Loucy (cell line): ENCODE measurements around the gene DHX32.

Source experiments
- H2AFZ ChIP-seq: fragments of 200-600 bp; sonication (generic); 2 replicates; pipeline ENCODE4 v1.6.0; 2016; ENCODE audit warnings: antibody characterized with exemption, mild to moderate bottlenecking, low read length, moderate library complexity
- H3F3A ChIP-seq: fragments of 200-600 bp; 2 replicates; pipeline ENCODE4 v1.6.0; 2016; ENCODE audit warnings: antibody characterized with exemption, low read depth, mild to moderate bottlenecking
- H3K27me3 ChIP-seq: fragments of 200-600 bp; sonication (generic); 2 replicates; pipeline ENCODE4 v1.6.1; 2014; ENCODE audit warnings: low read length, mild to moderate bottlenecking; ENCODE audit not compliant: insufficient read depth, poor library complexity, severe bottlenecking
- H3K36me3 ChIP-seq: fragments of 200-600 bp; sonication (generic); 2 replicates; pipeline ENCODE4 v1.6.1; 2016; ENCODE audit warnings: low read length; ENCODE audit not compliant: insufficient read depth
- H3K4me1 ChIP-seq: fragments of 200-600 bp; sonication (generic); 2 replicates; pipeline ENCODE4 v1.5.1; 2014; ENCODE audit warnings: low read length, mild to moderate bottlenecking; ENCODE audit not compliant: insufficient read depth, poor library complexity, severe bottlenecking
- H3K4me2 ChIP-seq: fragments of 200-600 bp; sonication (generic); 2 replicates; pipeline ENCODE4 v1.6.0; 2014; ENCODE audit warnings: antibody characterized with exemption, low read length, low read depth, mild to moderate bottlenecking; ENCODE audit not compliant: poor library complexity, severe bottlenecking
- H3K4me3 ChIP-seq: fragments of 200-600 bp; sonication (generic); 2 replicates; pipeline ENCODE4 v1.5.1; 2014; ENCODE audit warnings: low read length, mild to moderate bottlenecking, mixed read lengths; ENCODE audit not compliant: poor library complexity, severe bottlenecking
- H3K79me2 ChIP-seq: fragments of 200-600 bp; sonication (generic); 2 replicates; pipeline ENCODE4 v1.6.1; 2014; ENCODE audit warnings: low read length; ENCODE audit not compliant: insufficient read depth
- H3K9ac ChIP-seq: fragments of 200-600 bp; sonication (generic); 2 replicates; pipeline ENCODE4 v1.6.0; 2014; ENCODE audit warnings: mild to moderate bottlenecking, low read depth, low read length, moderate library complexity; ENCODE audit not compliant: poor library complexity, severe bottlenecking
- H3K9me2 ChIP-seq: fragments of 200-600 bp; sonication (generic); replicated peaks from 2 replicates; pipeline ENCODE4 v1.6.1; 2016; ENCODE audit warnings: low read depth, low read length, mixed read lengths
- H3K9me3 ChIP-seq: fragments of 200-600 bp; sonication (generic); 2 replicates; pipeline ENCODE4 v1.6.1; 2014; ENCODE audit warnings: mild to moderate bottlenecking, antibody characterized with exemption, low read length, low read depth; ENCODE audit not compliant: insufficient read depth
- H4K20me1 ChIP-seq: fragments of 200-600 bp; sonication (generic); 2 replicates; pipeline ENCODE4 v1.6.0; 2014; ENCODE audit warnings: antibody characterized with exemption, low read length, mild to moderate bottlenecking; ENCODE audit not compliant: insufficient read depth, poor library complexity, severe bottlenecking
- EZH2phosphoT487 ChIP-seq: fragments of 200-600 bp; IDR thresholded peaks from 2 replicates; pipeline ENCODE4 v1.6.1; 2018; ENCODE audit warnings: antibody characterized with exemption, mild to moderate bottlenecking, moderate library complexity, borderline replicate concordance
- TF ChIP-seq, protein P1 (sequence below): fragments of 200-600 bp; sonication (generic); conservative IDR thresholded peaks from 2 replicates; pipeline ENCODE4 v1.5.1; 2014; ENCODE audit warnings: mild to moderate bottlenecking, antibody characterized with exemption, low read length

The DHX32 gene

DNA sequence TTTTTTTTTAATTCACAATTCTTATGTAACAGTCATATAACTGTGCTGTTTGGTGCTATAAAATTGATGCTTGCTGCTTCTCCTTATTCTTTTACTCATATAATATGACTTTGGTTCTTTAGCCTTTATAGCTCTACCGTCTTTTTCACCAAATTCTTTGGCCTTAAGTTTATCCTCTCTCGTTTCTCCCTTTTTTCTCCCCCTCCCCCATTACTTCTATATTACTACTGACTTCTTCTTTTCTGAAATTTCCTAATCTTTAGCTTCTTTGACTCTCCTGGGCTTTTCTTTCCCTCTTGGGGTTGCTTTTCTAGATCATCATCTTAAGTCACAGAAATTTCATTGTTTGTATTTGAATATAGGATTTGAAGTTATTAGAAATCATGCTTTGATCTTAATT lies 54.0 kb downstream of the DHX32 start:
- Histone ChIP-seq H3K79me2 (peaks cover 61% of the 10 kb centered on the region), H3F3A (no peaks in the 10 kb centered on the region), H3K4me1 (peaks cover 23% of the 10 kb centered on the region), H3K4me2 (peak overlapping the region; percentile 95), H4K20me1 (peaks cover 48% of the 10 kb centered on the region), H2AFZ (no peak overlapping the region), H3K9me3 (no peaks in the 10 kb centered on the region), H3K9me2 (no peaks in the 10 kb centered on the region), H3K27me3 (no peaks in the 10 kb centered on the region), H3K9ac (no peak overlapping the region), H3K36me3 (peaks cover 50% of the 10 kb centered on the region), H3K4me3 (no peak overlapping the region)
- TF ChIP-seq EZH2phosphoT487, result no peak
- TF ChIP-seq, protein P1, sequence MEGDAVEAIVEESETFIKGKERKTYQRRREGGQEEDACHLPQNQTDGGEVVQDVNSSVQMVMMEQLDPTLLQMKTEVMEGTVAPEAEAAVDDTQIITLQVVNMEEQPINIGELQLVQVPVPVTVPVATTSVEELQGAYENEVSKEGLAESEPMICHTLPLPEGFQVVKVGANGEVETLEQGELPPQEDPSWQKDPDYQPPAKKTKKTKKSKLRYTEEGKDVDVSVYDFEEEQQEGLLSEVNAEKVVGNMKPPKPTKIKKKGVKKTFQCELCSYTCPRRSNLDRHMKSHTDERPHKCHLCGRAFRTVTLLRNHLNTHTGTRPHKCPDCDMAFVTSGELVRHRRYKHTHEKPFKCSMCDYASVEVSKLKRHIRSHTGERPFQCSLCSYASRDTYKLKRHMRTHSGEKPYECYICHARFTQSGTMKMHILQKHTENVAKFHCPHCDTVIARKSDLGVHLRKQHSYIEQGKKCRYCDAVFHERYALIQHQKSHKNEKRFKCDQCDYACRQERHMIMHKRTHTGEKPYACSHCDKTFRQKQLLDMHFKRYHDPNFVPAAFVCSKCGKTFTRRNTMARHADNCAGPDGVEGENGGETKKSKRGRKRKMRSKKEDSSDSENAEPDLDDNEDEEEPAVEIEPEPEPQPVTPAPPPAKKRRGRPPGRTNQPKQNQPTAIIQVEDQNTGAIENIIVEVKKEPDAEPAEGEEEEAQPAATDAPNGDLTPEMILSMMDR, result no peak

DNA sequence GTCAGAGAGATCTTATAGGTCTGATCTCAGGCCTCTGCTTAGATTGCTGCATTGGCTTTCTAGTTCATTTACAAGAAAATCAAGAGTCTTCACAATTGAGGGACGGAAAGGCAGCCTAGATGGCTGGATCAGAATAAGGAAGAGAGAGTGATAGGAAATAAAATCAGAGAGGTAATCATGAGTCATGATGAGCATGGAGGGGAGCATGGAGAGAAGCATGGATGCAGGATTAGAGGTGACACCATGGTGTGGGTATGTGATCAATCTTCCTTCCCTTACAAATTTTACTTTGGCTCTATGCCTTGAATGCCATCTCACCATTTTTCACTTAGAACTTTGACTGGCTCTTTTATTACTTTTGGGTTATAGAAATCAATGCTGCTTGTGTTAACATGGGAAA lies 56.4 kb downstream of the DHX32 start:
- H3F3A ChIP-seq, result no peaks in the 10 kb centered on the region
- H3K9ac ChIP-seq, result peak overlapping the region; percentile 91
- peaks cover 34% of the 10 kb centered on the region for H3K4me1 ChIP-seq
- H2AFZ ChIP-seq, result no peak overlapping the region
- peaks cover 28% of the 10 kb centered on the region for H3K36me3 ChIP-seq
- H3K9me3 ChIP-seq, result no peaks in the 10 kb centered on the region
- peak overlapping the region; percentile 96 for H3K4me3 ChIP-seq
- TF ChIP-seq EZH2phosphoT487, result no peak
- TF ChIP-seq, protein P1, result no peak
- peaks cover 66% of the 10 kb centered on the region for H3K79me2 ChIP-seq
- H4K20me1 ChIP-seq, result peaks cover 41% of the 10 kb centered on the region
- no peaks in the 10 kb centered on the region for H3K27me3 ChIP-seq
- H3K9me2 ChIP-seq, result no peaks in the 10 kb centered on the region
- H3K4me2 ChIP-seq, result peak overlapping the region; percentile 95

DNA sequence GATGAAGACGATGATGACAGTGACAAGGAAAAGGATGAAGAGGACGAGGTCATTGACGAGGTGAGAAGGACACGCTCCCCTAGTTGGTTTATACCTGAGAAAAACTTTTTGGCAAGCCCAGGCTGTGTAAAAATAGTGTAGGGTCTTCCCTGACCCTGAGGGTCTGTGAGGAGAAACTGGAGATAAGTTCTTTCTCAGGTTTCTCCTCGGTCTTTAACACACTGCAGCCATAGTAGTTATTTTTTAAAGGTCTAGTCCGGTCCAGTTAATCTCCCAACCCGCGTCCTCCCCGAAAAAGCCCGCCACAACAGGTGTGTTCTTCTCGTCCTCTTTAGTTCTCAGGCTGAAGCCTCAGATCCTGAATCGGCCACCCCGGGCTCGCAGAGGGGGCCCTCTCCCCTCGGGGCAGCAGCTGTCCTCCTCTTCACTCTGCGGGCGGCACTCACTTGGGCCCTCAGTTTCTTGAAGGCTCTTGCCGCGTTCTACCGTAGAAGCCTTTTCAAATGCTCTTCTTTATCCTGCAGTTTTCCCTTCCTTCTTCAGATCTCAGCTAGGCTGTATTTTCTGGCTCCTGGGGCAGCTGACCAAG lies 57.3 kb downstream of the DHX32 start:
- Histone ChIP-seq H3K4me3 (peak overlapping the region; percentile 96), H3K79me2 (peaks cover 66% of the 10 kb centered on the region)

More for the DNA sequence above, 57.3 kb downstream of the DHX32 start:
- Histone ChIP-seq H3K27me3 (no peaks in the 10 kb centered on the region), H4K20me1 (peaks cover 40% of the 10 kb centered on the region), H3K4me1 (peaks cover 34% of the 10 kb centered on the region), H3F3A (no peaks in the 10 kb centered on the region), H3K9me3 (no peaks in the 10 kb centered on the region), H3K36me3 (peaks cover 19% of the 10 kb centered on the region), H3K9me2 (no peaks in the 10 kb centered on the region), H3K4me2 (peak overlapping the region; percentile 95), H2AFZ (peak overlapping the region; percentile 99), H3K9ac (peak overlapping the region; percentile 91)
- no peak for TF ChIP-seq EZH2phosphoT487
- TF ChIP-seq, protein P1, result no peak
